Endodermal cell (in vitro differentiated cells): Measurements from ENCODE around the gene COL27A1. TPM values are rescaled to one million over a fixed set of nuclear protein-coding genes. Genes with fewer than 3 reads are reported as not detected.

Source experiments
- DNase-seq: peaks from one replicate; pipeline ENCODE4 v3.0.0-alpha.2; 2017
- H3K27ac ChIP-seq: 2 replicates; pipeline ENCODE4 v1.5.1; 2013; ENCODE audit warnings: mild to moderate bottlenecking, low read depth, low read length, moderate library complexity
- H3K27me3 ChIP-seq: 2 replicates; pipeline ENCODE4 v1.6.1; 2013; ENCODE audit warnings: mild to moderate bottlenecking, low read length, moderate library complexity; ENCODE audit not compliant: insufficient read depth, control insufficient read depth, poor library complexity, severe bottlenecking
- H3K36me3 ChIP-seq: 2 replicates; pipeline ENCODE4 v1.7.0; 2013; ENCODE audit warnings: mild to moderate bottlenecking, low read length, moderate library complexity; ENCODE audit not compliant: control insufficient read depth, insufficient read depth
- H3K4me1 ChIP-seq: one replicate; pipeline ENCODE4 v1.7.0; 2013; ENCODE audit warnings: low read length; ENCODE audit not compliant: control insufficient read depth, insufficient read depth
- H3K4me3 ChIP-seq: 2 replicates; pipeline ENCODE4 v1.5.1; 2013; ENCODE audit warnings: mild to moderate bottlenecking, low read length, moderate library complexity
- H3K9ac ChIP-seq: 2 replicates; pipeline ENCODE4 v1.6.1; 2013; ENCODE audit warnings: mild to moderate bottlenecking, low read length, moderate library complexity; ENCODE audit not compliant: poor library complexity, severe bottlenecking; ENCODE audit errors: extremely low read depth
- H3K9me3 ChIP-seq: 2 replicates; pipeline ENCODE4 v1.6.1; 2013; ENCODE audit warnings: mild to moderate bottlenecking, low read length, moderate library complexity; ENCODE audit not compliant: control insufficient read depth
- H3K27ac Mint-ChIP-seq: 2 replicates; pipeline ENCODE4 v1.8.0; 2020; ENCODE audit warnings: mixed read lengths
- H3K27me3 Mint-ChIP-seq: 2 replicates; pipeline ENCODE4 v1.8.0; 2021; ENCODE audit warnings: mild to moderate bottlenecking, mixed read lengths; ENCODE audit not compliant: insufficient read depth
- H3K36me3 Mint-ChIP-seq: 2 replicates; pipeline ENCODE4 v1.8.0; 2020; ENCODE audit warnings: low read depth, mixed read lengths
- H3K4me1 Mint-ChIP-seq: 2 replicates; pipeline ENCODE4 v1.8.0; 2020; ENCODE audit warnings: mixed read lengths
- H3K4me3 Mint-ChIP-seq: 2 replicates; pipeline ENCODE4 v1.8.0; 2020; ENCODE audit warnings: mild to moderate bottlenecking, moderate library complexity, mixed read lengths
- H3K9me3 Mint-ChIP-seq: 2 replicates; pipeline ENCODE4 v1.8.0; 2020; ENCODE audit warnings: mild to moderate bottlenecking, mixed read lengths
- CTCF ChIP-seq: fragments of 200-600 bp; sonication (generic); conservative IDR thresholded peaks from 2 replicates; pipeline ENCODE4 v1.5.0; 2021; ENCODE audit warnings: antibody characterized with exemption, mild to moderate bottlenecking
- WGBS, 2 experiments: methylation state at CpG; one replicate each; pipeline versions ENCODE4 v1.1.5 to v1.1.7; 2013; ENCODE audit warnings: missing lambda C conversion rate in 2 of 2, mixed read lengths in 1 of 2; ENCODE audit not compliant: insufficient coverage in 1 of 2, insufficient read length in 1 of 2; 5-methylcytosine and 5-hydroxymethylcytosine counted together
- total RNA-seq, 2 donors: library from RNA; stranded (reverse); fragmentation: NEBNext Ultra II Directional in 1 of 2; extraction: Animal tissue kit (Norgen Biotek cat#: 25700) in 1 of 2; gene quantifications; 2 replicates in 1 of 2; 3 replicates in 1 of 2; pipeline ENCODE4 v1.2.1, GENCODE V29; 2021

COL27A1 gene
- total RNA-seq, 2 donors from 2014 or later, result 43.8 to 69.5 TPM

- Histone ChIP-seq H3K4me1 (no peaks in the 10 kb centered on the region), H3K9me3 (no peaks in the 10 kb centered on the region), H3K27ac (no peak overlapping the region), H3K9ac (no peak overlapping the region), H3K4me3 (no peak overlapping the region), H3K36me3 (peaks cover 41% of the 10 kb centered on the region), H3K27me3 (no peaks in the 10 kb centered on the region)
- Mint-ChIP-seq H3K27ac (no peak overlapping the region), H3K36me3 (peaks cover 12% of the 10 kb centered on the region), H3K27me3 (no peaks in the 10 kb centered on the region), H3K4me3 (no peak overlapping the region), H3K9me3 (no peaks in the 10 kb centered on the region), H3K4me1 (no peaks in the 10 kb centered on the region)
- peak; percentile 29 for DNase-seq
- no peak for TF ChIP-seq CTCF
- 89 to 90% methylated on average over 5 to 9 of the region's 10 CpGs for WGBS, 2 experiments
These were observed 130.9 kb downstream of the COL27A1 start for GRCh38 chr9:114286146-114286679.

- Histone ChIP-seq H3K4me1 (no peaks in the 10 kb centered on the region), H3K27me3 (no peaks in the 10 kb centered on the region), H3K36me3 (peaks cover 37% of the 10 kb centered on the region), H3K27ac (no peak overlapping the region), H3K9ac (no peak overlapping the region), H3K9me3 (no peaks in the 10 kb centered on the region), H3K4me3 (no peak overlapping the region)
- TF ChIP-seq CTCF, result no peak
- Mint-ChIP-seq H3K27ac (no peak overlapping the region), H3K4me1 (no peaks in the 10 kb centered on the region), H3K9me3 (no peaks in the 10 kb centered on the region), H3K4me3 (no peak overlapping the region), H3K27me3 (no peaks in the 10 kb centered on the region), H3K36me3 (peaks cover 12% of the 10 kb centered on the region)
- DNase-seq, result peak; percentile 54
- 93 to 98% methylated on average over 7 to 16 of the region's 16 CpGs for WGBS, 2 experiments
These were observed 131.8 kb downstream of the COL27A1 start for GRCh38 chr9:114287001-114287762.

- H3K27ac Mint-ChIP-seq, result no peak overlapping the region
- Histone ChIP-seq H3K9ac (no peak overlapping the region), H3K4me1 (no peaks in the 10 kb centered on the region), H3K27me3 (no peaks in the 10 kb centered on the region), H3K36me3 (peaks cover 37% of the 10 kb centered on the region), H3K4me3 (no peak overlapping the region), H3K9me3 (no peaks in the 10 kb centered on the region), H3K27ac (peak overlapping the region; percentile 29)
- no peaks in the 10 kb centered on the region for H3K4me1 Mint-ChIP-seq
- H3K36me3 Mint-ChIP-seq, result peaks cover 18% of the 10 kb centered on the region
- H3K27me3 Mint-ChIP-seq, result no peaks in the 10 kb centered on the region
- TF ChIP-seq CTCF, result no peak
- no peaks in the 10 kb centered on the region for H3K9me3 Mint-ChIP-seq
- DNase-seq, result no peak
- no peak overlapping the region for H3K4me3 Mint-ChIP-seq
- WGBS, 2 experiments, result 92 to 97% methylated on average over 8 to 15 of the region's 15 CpGs
These were observed 132.4 kb downstream of the COL27A1 start for GRCh38 chr9:114287763-114288192.
